HG03469 (cell line): ENCODE measurements around the gene NOP9.

Experiments used
- ATAC-seq: cut with Tn5 transposase; IDR thresholded peaks from one replicate; pipeline ENCODE4 v1.9.1; 2021; ENCODE audit warnings: mild to moderate bottlenecking, moderate library complexity, moderate number of reproducible peaks; ENCODE audit not compliant: unreplicated experiment

Gene NOP9

DNA sequence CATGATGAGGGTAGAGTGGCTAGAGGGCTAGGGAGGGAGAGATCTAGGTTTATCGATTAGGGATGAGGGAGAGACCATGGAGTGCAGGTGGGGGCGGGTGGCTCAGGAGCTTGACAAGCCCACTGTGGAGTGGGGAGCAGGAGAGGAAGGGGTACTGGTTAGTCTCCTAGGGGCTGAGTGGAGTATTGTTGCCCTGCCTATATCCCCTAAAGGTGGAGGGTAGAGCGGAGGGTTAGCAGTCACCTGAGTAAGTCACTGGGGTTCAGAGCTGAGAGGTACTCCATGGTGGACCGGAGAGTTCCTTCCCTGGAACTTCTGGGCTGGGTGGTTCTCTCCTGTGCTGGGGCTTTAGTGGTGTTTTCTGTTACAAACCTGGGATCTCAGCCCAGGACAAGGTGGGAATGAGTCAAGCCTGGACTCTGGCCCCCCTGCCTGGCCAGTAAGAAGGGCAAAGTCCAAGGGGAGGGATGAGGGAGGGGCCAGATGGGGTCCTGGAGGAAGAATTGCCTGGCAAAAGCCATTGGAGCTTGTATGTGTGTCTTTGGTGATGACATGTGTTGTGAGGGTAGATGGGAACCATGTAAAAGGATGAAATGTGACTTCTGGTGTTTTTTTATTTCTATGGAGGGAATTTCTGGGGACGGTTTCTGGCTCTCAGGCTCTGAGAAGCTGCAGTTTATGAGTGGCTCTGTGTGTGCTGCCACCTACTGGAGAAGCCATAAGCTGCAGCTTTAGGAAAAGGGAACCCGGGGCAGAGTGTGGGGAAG, 8.1 kb downstream of the NOP9 start, which contains the start of gene CIDEB:
Gene CIDEB (minus strand): TSS at position 403 of the 767 bp plus-strand sequence. CDS start 119 bp downstream, at position 284.
- no peak for ATAC-seq

GRCh38 chr14:24308342-24309124, 8.9 kb downstream of the NOP9 start:
- ATAC-seq = no peak

- ATAC-seq = no peak
Measured at GRCh38 chr14:24309538-24310264, 10.1 kb downstream of the NOP9 start, which contains the start of gene LTB4R2. TSS of gene LTB4R2 (plus strand) at chr14:24310140. CDS start at chr14:24310665, 525 bp downstream.

DNA sequence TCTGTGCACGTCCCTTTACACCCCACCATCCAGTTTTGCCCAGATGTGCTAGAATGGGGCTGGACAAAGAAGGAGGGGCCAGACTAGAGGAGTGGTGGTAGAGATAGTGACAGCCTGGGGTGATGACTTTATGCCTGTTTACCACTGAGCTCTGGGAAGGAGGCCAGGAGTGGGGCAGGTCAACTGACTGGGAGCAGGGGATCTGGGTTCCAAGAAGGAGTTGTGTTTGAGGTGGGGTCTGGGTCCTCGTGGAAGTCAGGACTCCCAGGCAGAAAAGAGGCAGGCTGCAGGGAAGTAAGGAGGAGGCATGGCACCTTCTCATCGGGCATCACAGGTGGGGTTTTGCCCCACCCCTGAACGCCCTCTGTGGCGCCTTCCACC, 10.6 kb downstream of the NOP9 start:
- ATAC-seq = no peak

DNA sequence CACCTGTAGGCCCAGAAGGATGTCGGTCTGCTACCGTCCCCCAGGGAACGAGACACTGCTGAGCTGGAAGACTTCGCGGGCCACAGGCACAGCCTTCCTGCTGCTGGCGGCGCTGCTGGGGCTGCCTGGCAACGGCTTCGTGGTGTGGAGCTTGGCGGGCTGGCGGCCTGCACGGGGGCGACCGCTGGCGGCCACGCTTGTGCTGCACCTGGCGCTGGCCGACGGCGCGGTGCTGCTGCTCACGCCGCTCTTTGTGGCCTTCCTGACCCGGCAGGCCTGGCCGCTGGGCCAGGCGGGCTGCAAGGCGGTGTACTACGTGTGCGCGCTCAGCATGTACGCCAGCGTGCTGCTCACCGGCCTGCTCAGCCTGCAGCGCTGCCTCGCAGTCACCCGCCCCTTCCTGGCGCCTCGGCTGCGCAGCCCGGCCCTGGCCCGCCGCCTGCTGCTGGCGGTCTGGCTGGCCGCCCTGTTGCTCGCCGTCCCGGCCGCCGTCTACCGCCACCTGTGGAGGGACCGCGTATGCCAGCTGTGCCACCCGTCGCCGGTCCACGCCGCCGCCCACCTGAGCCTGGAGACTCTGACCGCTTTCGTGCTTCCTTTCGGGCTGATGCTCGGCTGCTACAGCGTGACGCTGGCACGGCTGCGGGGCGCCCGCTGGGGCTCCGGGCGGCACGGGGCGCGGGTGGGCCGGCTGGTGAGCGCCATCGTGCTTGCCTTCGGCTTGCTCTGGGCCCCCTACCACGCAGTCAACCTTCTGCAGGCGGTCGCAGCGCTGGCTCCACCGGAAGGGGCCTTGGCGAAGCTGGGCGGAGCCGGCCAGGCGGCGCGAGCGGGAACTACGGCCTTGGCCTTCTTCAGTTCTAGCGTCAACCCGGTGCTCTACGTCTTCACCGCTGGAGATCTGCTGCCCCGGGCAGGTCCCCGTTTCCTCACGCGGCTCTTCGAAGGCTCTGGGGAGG, 11.3 kb downstream of the NOP9 start, which contains the start of gene LTB4R:
Gene LTB4R (plus strand): TSS at position 857 of the 959 bp plus-strand sequence. CDS start 4,150 bp downstream, outside the sequence.
- peak; percentile 65 for ATAC-seq

GRCh38 chr14:24311837-24312615, 12.4 kb downstream of the NOP9 start:
- no peak for ATAC-seq

DNA sequence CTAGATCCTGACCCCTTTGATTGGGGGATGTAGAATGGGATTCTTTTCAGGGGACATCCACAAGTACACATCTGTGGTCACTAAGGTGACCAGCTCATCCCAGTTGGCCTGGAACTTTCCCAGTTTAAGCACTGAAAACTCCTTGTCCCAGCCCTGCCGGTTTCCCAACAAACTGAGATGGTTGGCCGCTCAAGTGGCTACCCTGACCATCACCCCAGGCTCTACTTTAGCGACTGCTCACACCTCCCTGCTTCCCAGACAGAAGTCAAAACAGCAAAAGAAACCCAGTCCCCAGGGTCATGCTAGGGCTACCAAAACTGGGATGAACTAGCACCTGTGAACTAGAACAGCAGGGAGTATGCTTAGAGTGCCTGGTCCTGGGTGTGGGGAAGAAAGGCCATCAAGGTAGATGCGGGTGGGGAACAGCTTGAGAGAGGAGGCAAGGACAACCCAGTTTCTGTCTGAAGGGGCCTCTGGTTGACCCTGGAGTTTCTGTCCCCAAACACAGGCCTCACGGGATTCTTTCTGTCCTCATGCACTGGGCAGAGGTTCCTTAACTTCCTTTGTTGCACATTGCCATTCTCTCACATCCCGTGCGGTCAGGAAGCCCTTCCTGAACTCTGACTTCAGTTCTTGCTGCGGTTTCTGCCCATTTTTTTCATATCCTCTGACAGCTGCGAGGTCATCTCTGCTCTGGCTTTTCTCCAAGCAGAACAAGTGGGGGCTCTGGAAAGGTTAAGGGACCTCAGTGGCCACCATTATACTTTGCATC, 13.3 kb downstream of the NOP9 start:
- no peak for ATAC-seq

GRCh38 chr14:24313913-24314312, 14.3 kb downstream of the NOP9 start:
- ATAC-seq = no peak

DNA sequence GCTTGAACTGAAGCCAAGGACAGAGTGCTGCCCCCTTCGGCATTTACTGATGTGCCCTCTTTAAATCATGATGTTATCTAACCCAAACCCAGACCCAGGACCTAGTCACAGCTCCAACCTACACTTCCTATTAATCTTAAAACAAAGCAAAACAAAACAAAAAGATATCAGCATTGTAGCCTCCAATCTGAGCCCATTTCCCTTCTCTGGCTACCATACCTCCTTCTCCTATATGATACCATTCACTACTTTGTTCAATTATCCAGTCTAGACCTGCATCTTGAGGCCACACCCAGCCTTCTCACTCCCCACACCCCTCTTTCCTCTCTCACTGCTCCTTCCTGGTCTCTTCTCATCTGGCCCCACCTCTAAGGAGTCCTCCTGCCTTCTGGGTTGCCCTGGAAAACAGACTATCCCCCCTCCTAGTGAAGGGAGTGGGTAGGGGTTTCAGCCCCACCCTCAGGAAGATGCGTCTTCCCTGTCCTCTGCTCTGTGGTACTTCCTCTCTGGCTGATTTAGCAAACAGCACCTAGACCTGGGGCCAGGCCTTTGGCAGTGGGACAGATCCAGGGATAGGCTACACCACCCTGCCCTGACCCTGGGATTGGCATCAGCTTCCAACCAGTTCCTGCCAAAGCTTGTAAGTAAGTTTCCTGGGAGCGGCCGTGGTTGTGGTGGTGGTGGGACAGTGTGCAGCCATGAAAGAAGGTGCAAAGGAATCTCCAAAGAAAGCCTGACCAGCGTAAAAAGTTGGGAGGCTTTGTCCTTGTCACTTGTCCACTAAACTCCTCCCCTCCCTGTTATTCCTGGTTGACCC, 14.9 kb downstream of the NOP9 start:
- ATAC-seq = no peak

- ATAC-seq = no peak
Measured at GRCh38 chr14:24315243-24315806, 15.7 kb downstream of the NOP9 start.

GRCh38 chr14:24315807-24316596, 16.4 kb downstream of the NOP9 start:
- no peak for ATAC-seq

DNA sequence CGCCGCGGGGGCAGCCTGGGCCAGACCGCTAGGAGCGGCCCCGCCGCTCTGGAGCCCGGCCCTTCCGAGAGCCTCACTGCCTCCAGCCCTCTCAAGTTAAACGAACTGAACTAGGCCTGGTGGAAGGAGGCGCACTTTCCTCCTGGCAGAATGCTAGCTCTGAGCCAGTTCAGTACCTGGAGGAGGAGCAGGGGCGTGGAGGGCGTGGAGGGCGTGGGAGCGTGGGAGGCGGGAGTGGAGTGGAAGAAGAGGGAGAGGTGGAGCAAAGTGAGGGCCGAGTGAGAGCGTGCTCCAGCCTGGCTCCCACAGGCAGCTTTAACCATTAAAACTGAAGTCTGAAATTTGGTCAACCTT, 16.9 kb downstream of the NOP9 start:
- no peak for ATAC-seq

DNA sequence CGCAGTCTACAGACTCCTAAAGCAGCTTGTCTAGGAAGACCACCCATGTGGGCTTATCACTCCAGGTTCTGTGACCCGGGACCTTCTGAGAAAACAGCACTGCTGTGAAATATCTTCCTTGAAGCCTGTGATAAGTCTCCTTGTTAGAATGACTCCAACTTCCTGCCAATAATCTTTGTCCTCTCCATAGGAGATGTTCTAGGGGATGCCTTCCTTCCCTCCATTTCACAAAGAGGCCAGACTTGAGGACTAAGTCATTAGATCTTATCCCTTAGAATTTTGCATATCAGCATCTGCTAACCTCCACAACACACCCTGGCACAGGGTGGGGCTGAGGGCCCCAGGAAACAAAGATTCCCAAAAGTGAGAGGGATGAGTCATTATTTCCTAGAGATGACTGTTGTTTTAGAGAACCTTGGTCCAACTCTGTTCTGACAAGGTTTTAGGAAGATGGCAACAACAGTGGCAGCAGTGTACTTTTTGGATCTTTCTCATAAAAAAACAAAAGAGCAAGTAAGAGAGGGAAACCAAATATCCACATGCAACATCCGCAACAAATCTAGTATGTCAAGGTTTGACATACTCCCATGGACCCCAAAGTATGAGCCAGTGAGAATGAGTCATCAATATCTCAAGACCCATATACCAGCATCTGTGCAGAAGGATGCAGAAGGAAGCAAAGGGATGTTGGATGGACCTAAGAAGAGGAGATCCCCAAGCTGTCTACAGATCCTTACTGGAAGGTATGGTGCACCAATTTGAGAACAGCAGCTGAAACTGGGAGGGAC, 17.7 kb downstream of the NOP9 start:
- no peak for ATAC-seq

- ATAC-seq = no peak
Measured at GRCh38 chr14:24321212-24321975, 21.7 kb downstream of the NOP9 start.

DNA sequence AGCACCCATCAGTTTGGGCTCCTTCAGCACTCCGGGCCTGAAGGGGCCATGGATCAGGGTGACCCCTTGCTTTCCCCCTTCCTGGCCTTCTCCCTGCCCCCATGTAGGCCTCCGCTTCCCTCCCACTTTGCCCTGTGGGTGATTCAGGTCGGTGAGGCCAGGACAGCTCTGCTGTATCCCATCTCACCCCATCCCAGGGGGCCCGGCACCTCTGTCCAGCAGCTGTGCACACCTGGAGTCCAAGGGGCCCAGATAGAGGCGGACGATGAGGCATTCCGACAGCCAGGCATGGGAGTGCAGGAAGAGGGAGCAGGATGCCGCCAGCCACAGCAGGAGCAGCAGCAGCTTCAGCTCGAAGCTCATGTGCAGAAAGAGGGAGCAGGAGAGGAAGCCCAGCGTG, 23.0 kb downstream of the NOP9 start:
- ATAC-seq = no peak
